Measurements from ENCODE around the gene DENND2C. TPM values are rescaled to one million over a fixed set of nuclear protein-coding genes. Genes with fewer than 3 reads are reported as not detected.

Gene DENND2C
- total and polyA plus RNA-seq, 12 donors: 1.3 to 5.2 (median 3.3) TPM

GRCh38 chr1:114561333-114561732 lies 108.5 kb downstream of the DENND2C start:
- WGBS, 2 donors: 90 to 93% methylated on average over 1 of the region's 1 CpG
- Histone ChIP-seq H3K4me3 (no peak overlapping the region), H3K27me3 (no peaks in the 10 kb centered on the region), H3K9me3 (no peaks in the 10 kb centered on the region), H3K27ac (no peak overlapping the region), H3K36me3 (peaks cover 0 to 22% (median 9%) of the 10 kb centered on the region in 9 donors), H3K4me1 (no peaks in the 10 kb centered on the region)
- no peak for TF ChIP-seq CTCF (IDR thresholded peaks at IDR 0.05)
- intact Hi-C loops (cut with DNase I): no loop called here
- ATAC-seq (no peak), DNase-seq (no peak)

- intact Hi-C loops (cut with DNase I): loop anchor here in 9 of 10 donors (5.0 to 10.0 kb wide), 2 partner anchors 212 to 215 kb away; no protein-coding TSS in a partner anchor
- Histone ChIP-seq H3K9me3 (no peaks in the 10 kb centered on the region), H3K36me3 (peaks cover 0 to 2% (median 0%) of the 10 kb centered on the region in 9 donors), H3K4me1 (no peaks in the 10 kb centered on the region), H3K27me3 (no peaks in the 10 kb centered on the region), H3K4me3 (no peak overlapping the region), H3K27ac (no peak overlapping the region)
- no peak for TF ChIP-seq CTCF (IDR thresholded peaks at IDR 0.05)
- ATAC-seq (no peak), DNase-seq (no peak)
- 81 to 86% methylated on average over 3 of the region's 3 CpGs for WGBS, 2 donors
Observed at GRCh38 chr1:114559356-114559755, 110.5 kb downstream of the DENND2C start.

GRCh38 chr1:114558544-114558943 lies 111.3 kb downstream of the DENND2C start:
- 98 to 99% methylated on average over 1 of the region's 1 CpG for WGBS, 2 donors
- H3K4me3 ChIP-seq: no peak overlapping the region
- H3K4me1 ChIP-seq: no peaks in the 10 kb centered on the region
- no peaks in the 10 kb centered on the region for H3K9me3 ChIP-seq
- DNase-seq: no peak
- H3K27ac ChIP-seq: no peak overlapping the region
- ATAC-seq: no peak
- H3K27me3 ChIP-seq: no peaks in the 10 kb centered on the region
- intact Hi-C loops (cut with DNase I): loop anchor here in 9 of 10 donors (5.0 to 10.0 kb wide), 2 partner anchors 211 to 214 kb away; no protein-coding TSS in a partner anchor
- H3K36me3 ChIP-seq: no peaks in the 10 kb centered on the region
- TF ChIP-seq CTCF (IDR thresholded peaks at IDR 0.05): peak in 8 of 9 donors; percentile 12 to 55 (median 48)

GRCh38 chr1:114554577-114554976 lies 115.3 kb downstream of the DENND2C start:
- H3K4me1 ChIP-seq: no peaks in the 10 kb centered on the region
- no peaks in the 10 kb centered on the region for H3K27me3 ChIP-seq
- H3K36me3 ChIP-seq: no peaks in the 10 kb centered on the region
- no peak for ATAC-seq
- no peaks in the 10 kb centered on the region for H3K9me3 ChIP-seq
- WGBS, 2 donors: 86 to 87% methylated on average over 2 of the region's 2 CpGs
- intact Hi-C loops (cut with DNase I): loop anchor here in 4 of 10 donors (10.0 kb wide), 1 partner anchor 210 kb away; no protein-coding TSS in a partner anchor
- no peak for DNase-seq
- no peak overlapping the region for H3K27ac ChIP-seq
- H3K4me3 ChIP-seq: no peak overlapping the region
- no peak for TF ChIP-seq CTCF (IDR thresholded peaks at IDR 0.05)

Measured in heart right ventricle (tissue), 16 donors.